WTC11 (cell line): Measurements from ENCODE around the gene SNX18. TPM values are rescaled to one million over a fixed set of nuclear protein-coding genes. Genes with fewer than 3 reads are reported as not detected.

Experiments used
- ATAC-seq: fragments of 200-7000 bp; cut with Tn5 transposase; 2 replicates; pipeline ENCODE4 v1.10.0; 2021; ENCODE audit warnings: mild to moderate bottlenecking, moderate library complexity
- CTCF ChIA-PET: fragments of 300-600 bp; sonication (Branson Sonifier 250); formaldehyde crosslinking; loops from one replicate; lab custom pipeline; 2021; ENCODE audit warnings: antibody characterized with exemption; lab: Charles Lee
- POLR2A ChIA-PET: fragments of 350-600 bp; sonication (Branson Sonifier 250); formaldehyde crosslinking; loops from one replicate; lab custom pipeline; 2021; ENCODE audit warnings: antibody characterized with exemption; lab: Charles Lee
- DNase-seq: peaks from one replicate; pipeline ENCODE4 v3.0.0; 2021; ENCODE audit warnings: low spot score
- H3K27ac Mint-ChIP-seq: 2 replicates; pipeline ENCODE4 v1.8.0; 2021; ENCODE audit warnings: mixed read lengths
- H3K27me3 Mint-ChIP-seq: 2 replicates; pipeline ENCODE4 v1.8.0; 2021; ENCODE audit warnings: low read depth, mild to moderate bottlenecking, moderate library complexity, mixed read lengths
- H3K36me3 Mint-ChIP-seq: 2 replicates; pipeline ENCODE4 v1.8.0; 2021; ENCODE audit warnings: mixed read lengths
- H3K4me1 Mint-ChIP-seq: 2 replicates; pipeline ENCODE4 v1.8.0; 2022; ENCODE audit warnings: mixed read lengths
- H3K4me3 Mint-ChIP-seq: 2 replicates; pipeline ENCODE4 v1.8.0; 2021; ENCODE audit warnings: mild to moderate bottlenecking, moderate library complexity, mixed read lengths
- H3K9me3 Mint-ChIP-seq: 2 replicates; pipeline ENCODE4 v1.8.0; 2021; ENCODE audit warnings: mixed read lengths
- ESRRA ChIP-seq: sonication (generic); formaldehyde crosslinking; IDR thresholded peaks from 2 replicates; pipeline ENCODE4 v1.8.1; 2022; ENCODE audit warnings: mild to moderate bottlenecking, missing genetic modification reagents, borderline replicate concordance
- FOXK1 ChIP-seq: sonication (generic); formaldehyde crosslinking; IDR thresholded peaks from 2 replicates; pipeline ENCODE4 v1.8.0; 2022; ENCODE audit warnings: mild to moderate bottlenecking, moderate library complexity, missing genetic modification reagents
- GABPB1 ChIP-seq: sonication (generic); formaldehyde crosslinking; IDR thresholded peaks from 2 replicates; pipeline ENCODE4 v1.8.1; 2023; ENCODE audit warnings: mild to moderate bottlenecking, missing genetic modification reagents
- IRF2 ChIP-seq: sonication (generic); formaldehyde crosslinking; IDR thresholded peaks from 2 replicates; pipeline ENCODE4 v1.8.0; 2022; ENCODE audit warnings: low read depth, missing genetic modification reagents, borderline replicate concordance
- JAZF1 ChIP-seq: fragments of 250-450 bp; sonication (Bioruptor Pico); IDR thresholded peaks from 2 replicates; pipeline ENCODE4 v1.9.0; 2021; ENCODE audit warnings: moderate library complexity, mild to moderate bottlenecking, inconsistent platforms
- NFYB ChIP-seq: sonication (generic); formaldehyde crosslinking; conservative IDR thresholded peaks from 2 replicates; pipeline ENCODE4 v1.8.0; 2022; ENCODE audit warnings: low read depth, missing genetic modification reagents
- OVOL2 ChIP-seq: fragments of 250-450 bp; sonication (Bioruptor Pico); IDR thresholded peaks from 2 replicates; pipeline ENCODE4 v1.9.0; 2021; ENCODE audit warnings: mild to moderate bottlenecking, borderline replicate concordance
- PRRX2 ChIP-seq: fragments of 250-450 bp; sonication (Bioruptor Pico); IDR thresholded peaks from 2 replicates; pipeline ENCODE4 v1.8.0; 2021; ENCODE audit warnings: mild to moderate bottlenecking
- SOX15 ChIP-seq: fragments of 250-450 bp; sonication (Bioruptor Pico); IDR thresholded peaks from 2 replicates; pipeline ENCODE4 v1.9.0; 2021; ENCODE audit warnings: mild to moderate bottlenecking
- TCF7 ChIP-seq: sonication (generic); formaldehyde crosslinking; IDR thresholded peaks from 2 replicates; pipeline ENCODE4 v1.8.0; 2022; ENCODE audit warnings: mild to moderate bottlenecking, low read depth, missing genetic modification reagents, moderate library complexity
- TEAD1 ChIP-seq: sonication (generic); formaldehyde crosslinking; IDR thresholded peaks from 2 replicates; pipeline ENCODE4 v1.8.0; 2022; ENCODE audit warnings: mild to moderate bottlenecking, missing genetic modification reagents
- TP53 ChIP-seq: sonication (generic); formaldehyde crosslinking; IDR thresholded peaks from 2 replicates; pipeline ENCODE4 v1.8.1; 2023; ENCODE audit warnings: mild to moderate bottlenecking, missing genetic modification reagents
- ZNF317 ChIP-seq: sonication (generic); formaldehyde crosslinking; IDR thresholded peaks from 2 replicates; pipeline ENCODE4 v1.8.1; 2023; ENCODE audit warnings: low read depth, mild to moderate bottlenecking, moderate library complexity, missing genetic modification reagents, borderline replicate concordance
- ZNF423 ChIP-seq: fragments of 250-450 bp; sonication (Bioruptor Pico); IDR thresholded peaks from 2 replicates; pipeline ENCODE4 v2.1.2; 2022; ENCODE audit warnings: mild to moderate bottlenecking, moderate library complexity
- ZNF671 ChIP-seq: fragments of 250-450 bp; sonication (Bioruptor Pico); IDR thresholded peaks from 2 replicates; pipeline ENCODE4 v1.8.0; 2021; ENCODE audit warnings: mild to moderate bottlenecking
- total RNA-seq: library from RNA; stranded (reverse); gene quantifications from 3 replicates; pipeline ENCODE4 v1.2.3, GENCODE V29; 2021
- TF ChIP-seq, protein P1 (sequence below): sonication (generic); formaldehyde crosslinking; IDR thresholded peaks from 2 replicates; pipeline ENCODE4 v1.8.1; 2022; ENCODE audit warnings: mild to moderate bottlenecking, moderate library complexity, missing genetic modification reagents
- TF ChIP-seq, protein P2 (sequence below): sonication (generic); formaldehyde crosslinking; IDR thresholded peaks from 2 replicates; pipeline ENCODE4 v1.8.1; 2023; ENCODE audit warnings: mild to moderate bottlenecking, missing genetic modification reagents, borderline replicate concordance
- TF ChIP-seq, protein P3 (sequence below): sonication (generic); formaldehyde crosslinking; IDR thresholded peaks from 2 replicates; pipeline ENCODE4 v1.8.0; 2022; ENCODE audit warnings: mild to moderate bottlenecking, missing genetic modification reagents
- TF ChIP-seq, protein P4 (sequence below): sonication (generic); formaldehyde crosslinking; IDR thresholded peaks from 2 replicates; pipeline ENCODE4 v1.8.0; 2023; ENCODE audit warnings: missing genetic modification reagents
- TF ChIP-seq, protein P5 (sequence below): sonication (generic); formaldehyde crosslinking; IDR thresholded peaks from 2 replicates; pipeline ENCODE4 v1.8.0; 2022; ENCODE audit warnings: mild to moderate bottlenecking, missing genetic modification reagents
- TF ChIP-seq, protein P6 (sequence below): sonication (generic); formaldehyde crosslinking; IDR thresholded peaks from 2 replicates; pipeline ENCODE4 v1.8.1; 2022; ENCODE audit warnings: mild to moderate bottlenecking, missing genetic modification reagents, moderate library complexity, borderline replicate concordance
- TF ChIP-seq, protein P7 (sequence below): sonication (generic); formaldehyde crosslinking; IDR thresholded peaks from 2 replicates; pipeline ENCODE4 v1.8.1; 2022; ENCODE audit warnings: low read depth, missing genetic modification reagents, borderline replicate concordance
- TF ChIP-seq, protein P8 (sequence below): sonication (generic); formaldehyde crosslinking; IDR thresholded peaks from 2 replicates; pipeline ENCODE4 v1.8.1; 2023; ENCODE audit warnings: mild to moderate bottlenecking, missing genetic modification reagents, moderate library complexity
- TF ChIP-seq, protein P9 (sequence below): sonication (generic); formaldehyde crosslinking; conservative IDR thresholded peaks from 2 replicates; pipeline ENCODE4 v1.8.1; 2022; ENCODE audit warnings: mild to moderate bottlenecking, missing genetic modification reagents
- TF ChIP-seq, protein P10 (sequence below): fragments of 250-450 bp; sonication (Bioruptor Pico); IDR thresholded peaks from 2 replicates; pipeline ENCODE4 v2.1.2; 2022; ENCODE audit warnings: mild to moderate bottlenecking, moderate library complexity

SNX18 gene
- total RNA-seq, 1 experiment from 2014 or later = 24.6 TPM

DNA sequence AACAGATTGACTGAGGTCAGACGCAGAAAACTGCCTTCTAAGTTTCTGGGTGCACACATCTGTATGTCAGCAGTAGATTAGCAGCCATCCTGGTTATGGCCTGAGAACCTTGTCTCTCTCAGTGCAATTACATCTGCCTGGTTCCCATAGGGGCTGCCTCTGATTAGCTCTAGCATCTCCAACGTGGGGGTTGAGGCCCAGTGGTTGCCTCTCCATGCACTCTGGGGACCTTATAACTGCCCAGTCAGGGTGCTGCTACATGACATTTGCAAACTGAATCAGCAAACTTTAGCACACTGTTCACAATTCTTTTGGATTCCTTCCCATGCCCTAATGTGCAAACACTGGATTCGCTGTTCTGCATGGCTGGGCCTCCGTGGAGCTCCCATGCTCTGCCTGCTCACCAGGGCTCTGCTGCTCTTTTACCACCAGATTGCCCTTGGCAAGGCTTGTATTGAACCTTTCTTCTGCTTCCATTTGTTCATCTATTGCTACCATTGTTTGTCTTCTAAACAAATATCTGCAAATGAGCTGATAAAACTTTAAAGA, 36.2 kb downstream of the SNX18 start:
- ATAC-seq = no peak
- Mint-ChIP-seq H3K9me3 (peaks cover 5% of the 10 kb centered on the region; the same call in 1 of the 2 replicates), H3K4me3 (no peak overlapping the region), H3K36me3 (no peaks in the 10 kb centered on the region), H3K4me1 (no peaks in the 10 kb centered on the region), H3K27me3 (no peaks in the 10 kb centered on the region), H3K27ac (no peak overlapping the region)
- DNase-seq = no peak
- CTCF ChIA-PET = no interaction called here
- TF ChIP-seq, protein P1, sequence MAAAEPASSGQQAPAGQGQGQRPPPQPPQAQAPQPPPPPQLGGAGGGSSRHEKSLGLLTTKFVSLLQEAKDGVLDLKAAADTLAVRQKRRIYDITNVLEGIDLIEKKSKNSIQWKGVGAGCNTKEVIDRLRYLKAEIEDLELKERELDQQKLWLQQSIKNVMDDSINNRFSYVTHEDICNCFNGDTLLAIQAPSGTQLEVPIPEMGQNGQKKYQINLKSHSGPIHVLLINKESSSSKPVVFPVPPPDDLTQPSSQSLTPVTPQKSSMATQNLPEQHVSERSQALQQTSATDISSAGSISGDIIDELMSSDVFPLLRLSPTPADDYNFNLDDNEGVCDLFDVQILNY = no peak
- no peak for TF ChIP-seq PRRX2 (CRISPR knock-in tag)
- TF ChIP-seq, protein P2, sequence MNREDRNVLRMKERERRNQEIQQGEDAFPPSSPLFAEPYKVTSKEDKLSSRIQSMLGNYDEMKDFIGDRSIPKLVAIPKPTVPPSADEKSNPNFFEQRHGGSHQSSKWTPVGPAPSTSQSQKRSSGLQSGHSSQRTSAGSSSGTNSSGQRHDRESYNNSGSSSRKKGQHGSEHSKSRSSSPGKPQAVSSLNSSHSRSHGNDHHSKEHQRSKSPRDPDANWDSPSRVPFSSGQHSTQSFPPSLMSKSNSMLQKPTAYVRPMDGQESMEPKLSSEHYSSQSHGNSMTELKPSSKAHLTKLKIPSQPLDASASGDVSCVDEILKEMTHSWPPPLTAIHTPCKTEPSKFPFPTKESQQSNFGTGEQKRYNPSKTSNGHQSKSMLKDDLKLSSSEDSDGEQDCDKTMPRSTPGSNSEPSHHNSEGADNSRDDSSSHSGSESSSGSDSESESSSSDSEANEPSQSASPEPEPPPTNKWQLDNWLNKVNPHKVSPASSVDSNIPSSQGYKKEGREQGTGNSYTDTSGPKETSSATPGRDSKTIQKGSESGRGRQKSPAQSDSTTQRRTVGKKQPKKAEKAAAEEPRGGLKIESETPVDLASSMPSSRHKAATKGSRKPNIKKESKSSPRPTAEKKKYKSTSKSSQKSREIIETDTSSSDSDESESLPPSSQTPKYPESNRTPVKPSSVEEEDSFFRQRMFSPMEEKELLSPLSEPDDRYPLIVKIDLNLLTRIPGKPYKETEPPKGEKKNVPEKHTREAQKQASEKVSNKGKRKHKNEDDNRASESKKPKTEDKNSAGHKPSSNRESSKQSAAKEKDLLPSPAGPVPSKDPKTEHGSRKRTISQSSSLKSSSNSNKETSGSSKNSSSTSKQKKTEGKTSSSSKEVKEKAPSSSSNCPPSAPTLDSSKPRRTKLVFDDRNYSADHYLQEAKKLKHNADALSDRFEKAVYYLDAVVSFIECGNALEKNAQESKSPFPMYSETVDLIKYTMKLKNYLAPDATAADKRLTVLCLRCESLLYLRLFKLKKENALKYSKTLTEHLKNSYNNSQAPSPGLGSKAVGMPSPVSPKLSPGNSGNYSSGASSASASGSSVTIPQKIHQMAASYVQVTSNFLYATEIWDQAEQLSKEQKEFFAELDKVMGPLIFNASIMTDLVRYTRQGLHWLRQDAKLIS = no peak
- no peak for TF ChIP-seq IRF2 (CRISPR knock-in tag)
- TF ChIP-seq, protein P3, sequence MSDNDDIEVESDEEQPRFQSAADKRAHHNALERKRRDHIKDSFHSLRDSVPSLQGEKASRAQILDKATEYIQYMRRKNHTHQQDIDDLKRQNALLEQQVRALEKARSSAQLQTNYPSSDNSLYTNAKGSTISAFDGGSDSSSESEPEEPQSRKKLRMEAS = no peak
- TF ChIP-seq OVOL2 (CRISPR knock-in tag) = no peak
- no peak for TF ChIP-seq GABPB1
- no peak for TF ChIP-seq TEAD1 (CRISPR knock-in tag)
- POLR2A ChIA-PET = no interaction called here

DNA sequence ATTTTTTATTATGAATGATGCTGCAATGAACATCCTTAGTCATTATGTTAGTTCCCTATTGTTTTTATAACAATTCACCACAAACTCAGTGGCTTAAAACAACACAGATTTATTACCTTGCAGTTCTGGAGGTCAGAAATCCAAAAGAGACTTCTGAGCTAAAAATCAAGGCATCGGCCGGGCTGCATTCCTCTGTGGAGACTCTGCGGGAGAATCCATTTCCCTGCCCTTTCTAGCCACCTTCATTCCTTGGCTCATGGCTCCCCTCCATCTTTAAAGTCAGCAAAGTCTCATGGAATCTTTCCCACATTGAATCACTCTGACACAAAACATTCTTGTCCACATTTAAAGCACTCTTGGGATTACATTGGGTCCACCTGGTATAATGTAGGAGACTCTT, 38.6 kb downstream of the SNX18 start:
- ATAC-seq (no peak), DNase-seq (no peak)
- Mint-ChIP-seq H3K36me3 (no peaks in the 10 kb centered on the region), H3K9me3 (peaks cover 11% of the 10 kb centered on the region), H3K4me3 (no peak overlapping the region), H3K27me3 (no peaks in the 10 kb centered on the region), H3K27ac (no peak overlapping the region), H3K4me1 (no peaks in the 10 kb centered on the region)
- POLR2A ChIA-PET = no interaction called here
- CTCF ChIA-PET = no interaction called here
- TF ChIP-seq JAZF1 (CRISPR knock-in tag) = no peak
- no peak for TF ChIP-seq NFYB (CRISPR knock-in tag)
- TF ChIP-seq, protein P4, sequence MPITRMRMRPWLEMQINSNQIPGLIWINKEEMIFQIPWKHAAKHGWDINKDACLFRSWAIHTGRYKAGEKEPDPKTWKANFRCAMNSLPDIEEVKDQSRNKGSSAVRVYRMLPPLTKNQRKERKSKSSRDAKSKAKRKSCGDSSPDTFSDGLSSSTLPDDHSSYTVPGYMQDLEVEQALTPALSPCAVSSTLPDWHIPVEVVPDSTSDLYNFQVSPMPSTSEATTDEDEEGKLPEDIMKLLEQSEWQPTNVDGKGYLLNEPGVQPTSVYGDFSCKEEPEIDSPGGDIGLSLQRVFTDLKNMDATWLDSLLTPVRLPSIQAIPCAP (CRISPR knock-in tag) = no peak
- no peak for TF ChIP-seq SOX15 (CRISPR knock-in tag)
- TF ChIP-seq, protein P5, sequence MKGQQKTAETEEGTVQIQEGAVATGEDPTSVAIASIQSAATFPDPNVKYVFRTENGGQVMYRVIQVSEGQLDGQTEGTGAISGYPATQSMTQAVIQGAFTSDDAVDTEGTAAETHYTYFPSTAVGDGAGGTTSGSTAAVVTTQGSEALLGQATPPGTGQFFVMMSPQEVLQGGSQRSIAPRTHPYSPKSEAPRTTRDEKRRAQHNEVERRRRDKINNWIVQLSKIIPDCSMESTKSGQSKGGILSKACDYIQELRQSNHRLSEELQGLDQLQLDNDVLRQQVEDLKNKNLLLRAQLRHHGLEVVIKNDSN (CRISPR knock-in tag) = no peak
- TF ChIP-seq, protein P6, sequence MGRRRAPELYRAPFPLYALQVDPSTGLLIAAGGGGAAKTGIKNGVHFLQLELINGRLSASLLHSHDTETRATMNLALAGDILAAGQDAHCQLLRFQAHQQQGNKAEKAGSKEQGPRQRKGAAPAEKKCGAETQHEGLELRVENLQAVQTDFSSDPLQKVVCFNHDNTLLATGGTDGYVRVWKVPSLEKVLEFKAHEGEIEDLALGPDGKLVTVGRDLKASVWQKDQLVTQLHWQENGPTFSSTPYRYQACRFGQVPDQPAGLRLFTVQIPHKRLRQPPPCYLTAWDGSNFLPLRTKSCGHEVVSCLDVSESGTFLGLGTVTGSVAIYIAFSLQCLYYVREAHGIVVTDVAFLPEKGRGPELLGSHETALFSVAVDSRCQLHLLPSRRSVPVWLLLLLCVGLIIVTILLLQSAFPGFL = no peak
- no peak for TF ChIP-seq TP53
- no peak for TF ChIP-seq ZNF423 (CRISPR knock-in tag)
- TF ChIP-seq ZNF317 = no peak
- TF ChIP-seq TCF7 = no peak
- TF ChIP-seq, protein P7, sequence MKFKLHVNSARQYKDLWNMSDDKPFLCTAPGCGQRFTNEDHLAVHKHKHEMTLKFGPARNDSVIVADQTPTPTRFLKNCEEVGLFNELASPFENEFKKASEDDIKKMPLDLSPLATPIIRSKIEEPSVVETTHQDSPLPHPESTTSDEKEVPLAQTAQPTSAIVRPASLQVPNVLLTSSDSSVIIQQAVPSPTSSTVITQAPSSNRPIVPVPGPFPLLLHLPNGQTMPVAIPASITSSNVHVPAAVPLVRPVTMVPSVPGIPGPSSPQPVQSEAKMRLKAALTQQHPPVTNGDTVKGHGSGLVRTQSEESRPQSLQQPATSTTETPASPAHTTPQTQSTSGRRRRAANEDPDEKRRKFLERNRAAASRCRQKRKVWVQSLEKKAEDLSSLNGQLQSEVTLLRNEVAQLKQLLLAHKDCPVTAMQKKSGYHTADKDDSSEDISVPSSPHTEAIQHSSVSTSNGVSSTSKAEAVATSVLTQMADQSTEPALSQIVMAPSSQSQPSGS (CRISPR knock-in tag) = no peak
- TF ChIP-seq, protein P8, sequence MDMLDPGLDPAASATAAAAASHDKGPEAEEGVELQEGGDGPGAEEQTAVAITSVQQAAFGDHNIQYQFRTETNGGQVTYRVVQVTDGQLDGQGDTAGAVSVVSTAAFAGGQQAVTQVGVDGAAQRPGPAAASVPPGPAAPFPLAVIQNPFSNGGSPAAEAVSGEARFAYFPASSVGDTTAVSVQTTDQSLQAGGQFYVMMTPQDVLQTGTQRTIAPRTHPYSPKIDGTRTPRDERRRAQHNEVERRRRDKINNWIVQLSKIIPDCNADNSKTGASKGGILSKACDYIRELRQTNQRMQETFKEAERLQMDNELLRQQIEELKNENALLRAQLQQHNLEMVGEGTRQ (CRISPR knock-in tag) = no peak
- TF ChIP-seq, protein P9, sequence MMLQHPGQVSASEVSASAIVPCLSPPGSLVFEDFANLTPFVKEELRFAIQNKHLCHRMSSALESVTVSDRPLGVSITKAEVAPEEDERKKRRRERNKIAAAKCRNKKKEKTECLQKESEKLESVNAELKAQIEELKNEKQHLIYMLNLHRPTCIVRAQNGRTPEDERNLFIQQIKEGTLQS (CRISPR knock-in tag) = no peak
- TF ChIP-seq ZNF671 (CRISPR knock-in tag) = no peak
- TF ChIP-seq FOXK1 (CRISPR knock-in tag) = no peak
- TF ChIP-seq, protein P10, sequence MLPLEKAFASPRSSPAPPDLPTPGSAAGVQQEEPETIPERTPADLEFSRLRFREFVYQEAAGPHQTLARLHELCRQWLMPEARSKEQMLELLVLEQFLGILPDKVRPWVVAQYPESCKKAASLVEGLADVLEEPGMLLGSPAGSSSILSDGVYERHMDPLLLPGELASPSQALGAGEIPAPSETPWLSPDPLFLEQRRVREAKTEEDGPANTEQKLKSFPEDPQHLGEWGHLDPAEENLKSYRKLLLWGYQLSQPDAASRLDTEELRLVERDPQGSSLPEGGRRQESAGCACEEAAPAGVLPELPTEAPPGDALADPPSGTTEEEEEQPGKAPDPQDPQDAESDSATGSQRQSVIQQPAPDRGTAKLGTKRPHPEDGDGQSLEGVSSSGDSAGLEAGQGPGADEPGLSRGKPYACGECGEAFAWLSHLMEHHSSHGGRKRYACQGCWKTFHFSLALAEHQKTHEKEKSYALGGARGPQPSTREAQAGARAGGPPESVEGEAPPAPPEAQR (CRISPR knock-in tag) = no peak
- no peak for TF ChIP-seq ESRRA (CRISPR knock-in tag)
